K562 (cell line): ENCODE measurements around the gene GGA2. TPM values are rescaled to one million over a fixed set of nuclear protein-coding genes. Genes with fewer than 3 reads are reported as not detected.

Experiments used
- CBX8 ChIP-seq: fragments of 200-600 bp; sonication (generic); IDR thresholded peaks from 2 replicates; pipeline ENCODE4 v1.6.1; 2012; ENCODE audit warnings: borderline replicate concordance, mixed run types, low read depth, mild to moderate bottlenecking, moderate library complexity, mixed read lengths, low read length, control low read depth, inconsistent platforms; ENCODE audit not compliant: poor library complexity, severe bottlenecking; ENCODE audit errors: extremely low read depth
- HMG20A ChIP-seq: fragments of 450-650 bp; formaldehyde crosslinking; conservative IDR thresholded peaks from 2 replicates; pipeline ENCODE4 v1.4.0; 2020; ENCODE audit warnings: mild to moderate bottlenecking, mixed read lengths
- ID3 ChIP-seq, 2 experiments: fragments of 250-450 bp in 1 of 2; fragments of 450-650 bp in 1 of 2; sonication (Bioruptor Pico) in 1 of 2; IDR thresholded peaks; 2 replicates each; pipeline versions ENCODE4 v1.6.1 to v1.8.0; 2016 to 2021; ENCODE audit warnings: mild to moderate bottlenecking in 2 of 2, moderate library complexity in 2 of 2, missing compliant biosample characterization in 1 of 2, missing genetic modification characterization in 1 of 2
- KAT2B ChIP-seq: IDR thresholded peaks from one replicate; pipeline ENCODE4 v1.6.1; 2012; ENCODE audit warnings: low read depth, mild to moderate bottlenecking, control low read depth, inconsistent platforms, low read length, moderate library complexity
- NEUROD1 ChIP-seq: fragments of 150-350 bp; IDR thresholded peaks from 2 replicates; pipeline ENCODE4 v1.6.1; 2014; ENCODE audit warnings: borderline replicate concordance, low read length, low read depth; ENCODE audit not compliant: partially characterized antibody
- PURB ChIP-seq: sonication (generic); formaldehyde crosslinking; IDR thresholded peaks from 2 replicates; pipeline ENCODE4 v1.9.0; 2021; ENCODE audit warnings: low read depth, mild to moderate bottlenecking, missing genetic modification reagents
- STAT5A ChIP-seq: IDR thresholded peaks from 2 replicates; pipeline ENCODE4 v1.6.1; 2012; ENCODE audit warnings: low read length, inconsistent platforms, borderline replicate concordance
- ZNF12 ChIP-seq: sonication (generic); formaldehyde crosslinking; IDR thresholded peaks from 2 replicates; pipeline ENCODE4 v1.4.0; 2020; ENCODE audit warnings: mild to moderate bottlenecking, missing genetic modification reagents
- ZNF436 ChIP-seq: fragments of 250-450, 450-650 bp; sonication (Bioruptor Pico); formaldehyde crosslinking; IDR thresholded peaks from 2 replicates; pipeline ENCODE4 v1.7.0; 2020; ENCODE audit warnings: mild to moderate bottlenecking
- polyA plus RNA-seq, 8 experiments: library from polyadenylated mRNA; depleted of rRNA in 4 of 8; stranded (reverse) in 5 of 8; unstranded in 3 of 8; fragments of >200 nt; fragmentation: Nextera tagmentation in 2 of 8; fragmentation: Illumina TruSeq in 1 of 8; extraction: Ambion mirVana in 2 of 8; extraction: Trizol in 1 of 8; gene quantifications; 2 replicates each; pipeline versions ENCODE4 v1.2.1 to v1.2.3, GENCODE V29; 2011 to 2014; ENCODE audit warnings: inconsistent platforms in 1 of 8, missing spikeins in 1 of 8
- total RNA-seq, 7 experiments: library from RNA; depleted of rRNA in 6 of 7; stranded (reverse); fragments of >200 nt in 6 of 7; fragmentation: Illumina TruSeq in 2 of 7; extraction: Trizol in 2 of 7; gene quantifications; 2 replicates each; pipeline versions ENCODE4 v1.2.1 to v1.2.3, GENCODE V29; 2011 to 2021; ENCODE audit warnings: low replicate concordance in 1 of 7
- TF ChIP-seq, protein P1 (sequence below): fragments of 200-600 bp; sonication (generic); IDR thresholded peaks from one replicate; pipeline ENCODE4 v1.6.1; 2012; ENCODE audit warnings: mild to moderate bottlenecking, low read depth, low read length, inconsistent platforms
- TF ChIP-seq, protein P2 (sequence below): IDR thresholded peaks from 2 replicates; pipeline ENCODE4 v1.6.1; 2011; ENCODE audit warnings: borderline replicate concordance, low read depth, mild to moderate bottlenecking, moderate library complexity, low read length; ENCODE audit not compliant: insufficient read depth, poor library complexity, severe bottlenecking

Gene GGA2
- total and polyA plus RNA-seq, 9 of the 15 experiments (the other 6 are each of a cell fraction or from before 2014, with no cell fraction given), result 11.9 to 133 (median 66.3) TPM

DNA sequence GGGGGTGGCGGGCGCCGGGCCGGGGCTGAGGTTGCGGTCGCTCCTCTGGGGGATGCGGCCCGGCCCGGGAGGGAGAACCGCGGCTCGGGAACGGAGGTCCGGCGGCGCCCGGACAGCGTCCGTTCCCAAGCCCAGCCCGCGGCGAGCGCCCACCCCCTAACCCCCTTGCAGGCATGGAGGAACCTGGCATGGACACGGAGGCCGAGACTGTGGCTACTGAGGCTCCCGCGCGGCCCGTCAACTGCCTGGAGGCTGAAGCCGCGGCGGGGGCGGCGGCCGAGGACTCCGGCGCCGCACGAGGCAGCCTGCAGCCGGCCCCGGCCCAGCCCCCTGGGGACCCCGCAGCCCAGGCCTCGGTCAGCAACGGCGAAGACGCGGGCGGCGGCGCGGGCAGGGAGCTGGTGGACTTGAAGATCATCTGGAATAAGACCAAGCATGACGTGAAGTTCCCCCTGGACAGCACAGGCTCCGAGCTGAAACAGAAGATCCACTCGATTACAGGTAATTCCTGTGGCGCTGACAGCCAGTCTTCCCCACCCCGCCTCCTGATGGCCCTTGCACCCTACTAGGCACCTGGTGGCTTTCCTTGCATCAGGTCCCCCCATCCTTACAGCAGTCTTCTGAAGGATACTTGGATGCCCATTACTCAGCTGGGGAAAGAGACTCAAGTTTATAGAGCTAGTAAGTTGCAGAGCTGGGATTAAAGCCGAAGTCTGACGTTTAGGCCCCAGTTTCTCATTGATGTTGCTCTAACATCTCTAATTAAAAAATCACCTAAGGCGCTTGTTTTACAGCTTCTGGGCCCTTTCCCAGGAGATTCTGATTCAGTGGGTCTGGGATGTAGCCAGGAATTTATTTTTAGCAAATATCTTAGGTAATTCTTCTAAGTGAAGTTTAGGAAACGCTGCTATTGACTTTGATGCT is 47.7 kb upstream of the GGA2 start (continued):
- TF ChIP-seq NEUROD1, result no peak
- TF ChIP-seq STAT5A, result no peak
- no peak for TF ChIP-seq ID3 (CRISPR knock-in tag; IDR thresholded peaks at IDR 0.05)
- TF ChIP-seq ID3 (tag; IDR thresholded peaks at IDR 0.05), result no peak
- TF ChIP-seq HMG20A, result no peak
- no peak for TF ChIP-seq KAT2B
- no peak for TF ChIP-seq CBX8
- TF ChIP-seq ZNF12 (CRISPR knock-in tag), result no peak
- TF ChIP-seq, protein P1, sequence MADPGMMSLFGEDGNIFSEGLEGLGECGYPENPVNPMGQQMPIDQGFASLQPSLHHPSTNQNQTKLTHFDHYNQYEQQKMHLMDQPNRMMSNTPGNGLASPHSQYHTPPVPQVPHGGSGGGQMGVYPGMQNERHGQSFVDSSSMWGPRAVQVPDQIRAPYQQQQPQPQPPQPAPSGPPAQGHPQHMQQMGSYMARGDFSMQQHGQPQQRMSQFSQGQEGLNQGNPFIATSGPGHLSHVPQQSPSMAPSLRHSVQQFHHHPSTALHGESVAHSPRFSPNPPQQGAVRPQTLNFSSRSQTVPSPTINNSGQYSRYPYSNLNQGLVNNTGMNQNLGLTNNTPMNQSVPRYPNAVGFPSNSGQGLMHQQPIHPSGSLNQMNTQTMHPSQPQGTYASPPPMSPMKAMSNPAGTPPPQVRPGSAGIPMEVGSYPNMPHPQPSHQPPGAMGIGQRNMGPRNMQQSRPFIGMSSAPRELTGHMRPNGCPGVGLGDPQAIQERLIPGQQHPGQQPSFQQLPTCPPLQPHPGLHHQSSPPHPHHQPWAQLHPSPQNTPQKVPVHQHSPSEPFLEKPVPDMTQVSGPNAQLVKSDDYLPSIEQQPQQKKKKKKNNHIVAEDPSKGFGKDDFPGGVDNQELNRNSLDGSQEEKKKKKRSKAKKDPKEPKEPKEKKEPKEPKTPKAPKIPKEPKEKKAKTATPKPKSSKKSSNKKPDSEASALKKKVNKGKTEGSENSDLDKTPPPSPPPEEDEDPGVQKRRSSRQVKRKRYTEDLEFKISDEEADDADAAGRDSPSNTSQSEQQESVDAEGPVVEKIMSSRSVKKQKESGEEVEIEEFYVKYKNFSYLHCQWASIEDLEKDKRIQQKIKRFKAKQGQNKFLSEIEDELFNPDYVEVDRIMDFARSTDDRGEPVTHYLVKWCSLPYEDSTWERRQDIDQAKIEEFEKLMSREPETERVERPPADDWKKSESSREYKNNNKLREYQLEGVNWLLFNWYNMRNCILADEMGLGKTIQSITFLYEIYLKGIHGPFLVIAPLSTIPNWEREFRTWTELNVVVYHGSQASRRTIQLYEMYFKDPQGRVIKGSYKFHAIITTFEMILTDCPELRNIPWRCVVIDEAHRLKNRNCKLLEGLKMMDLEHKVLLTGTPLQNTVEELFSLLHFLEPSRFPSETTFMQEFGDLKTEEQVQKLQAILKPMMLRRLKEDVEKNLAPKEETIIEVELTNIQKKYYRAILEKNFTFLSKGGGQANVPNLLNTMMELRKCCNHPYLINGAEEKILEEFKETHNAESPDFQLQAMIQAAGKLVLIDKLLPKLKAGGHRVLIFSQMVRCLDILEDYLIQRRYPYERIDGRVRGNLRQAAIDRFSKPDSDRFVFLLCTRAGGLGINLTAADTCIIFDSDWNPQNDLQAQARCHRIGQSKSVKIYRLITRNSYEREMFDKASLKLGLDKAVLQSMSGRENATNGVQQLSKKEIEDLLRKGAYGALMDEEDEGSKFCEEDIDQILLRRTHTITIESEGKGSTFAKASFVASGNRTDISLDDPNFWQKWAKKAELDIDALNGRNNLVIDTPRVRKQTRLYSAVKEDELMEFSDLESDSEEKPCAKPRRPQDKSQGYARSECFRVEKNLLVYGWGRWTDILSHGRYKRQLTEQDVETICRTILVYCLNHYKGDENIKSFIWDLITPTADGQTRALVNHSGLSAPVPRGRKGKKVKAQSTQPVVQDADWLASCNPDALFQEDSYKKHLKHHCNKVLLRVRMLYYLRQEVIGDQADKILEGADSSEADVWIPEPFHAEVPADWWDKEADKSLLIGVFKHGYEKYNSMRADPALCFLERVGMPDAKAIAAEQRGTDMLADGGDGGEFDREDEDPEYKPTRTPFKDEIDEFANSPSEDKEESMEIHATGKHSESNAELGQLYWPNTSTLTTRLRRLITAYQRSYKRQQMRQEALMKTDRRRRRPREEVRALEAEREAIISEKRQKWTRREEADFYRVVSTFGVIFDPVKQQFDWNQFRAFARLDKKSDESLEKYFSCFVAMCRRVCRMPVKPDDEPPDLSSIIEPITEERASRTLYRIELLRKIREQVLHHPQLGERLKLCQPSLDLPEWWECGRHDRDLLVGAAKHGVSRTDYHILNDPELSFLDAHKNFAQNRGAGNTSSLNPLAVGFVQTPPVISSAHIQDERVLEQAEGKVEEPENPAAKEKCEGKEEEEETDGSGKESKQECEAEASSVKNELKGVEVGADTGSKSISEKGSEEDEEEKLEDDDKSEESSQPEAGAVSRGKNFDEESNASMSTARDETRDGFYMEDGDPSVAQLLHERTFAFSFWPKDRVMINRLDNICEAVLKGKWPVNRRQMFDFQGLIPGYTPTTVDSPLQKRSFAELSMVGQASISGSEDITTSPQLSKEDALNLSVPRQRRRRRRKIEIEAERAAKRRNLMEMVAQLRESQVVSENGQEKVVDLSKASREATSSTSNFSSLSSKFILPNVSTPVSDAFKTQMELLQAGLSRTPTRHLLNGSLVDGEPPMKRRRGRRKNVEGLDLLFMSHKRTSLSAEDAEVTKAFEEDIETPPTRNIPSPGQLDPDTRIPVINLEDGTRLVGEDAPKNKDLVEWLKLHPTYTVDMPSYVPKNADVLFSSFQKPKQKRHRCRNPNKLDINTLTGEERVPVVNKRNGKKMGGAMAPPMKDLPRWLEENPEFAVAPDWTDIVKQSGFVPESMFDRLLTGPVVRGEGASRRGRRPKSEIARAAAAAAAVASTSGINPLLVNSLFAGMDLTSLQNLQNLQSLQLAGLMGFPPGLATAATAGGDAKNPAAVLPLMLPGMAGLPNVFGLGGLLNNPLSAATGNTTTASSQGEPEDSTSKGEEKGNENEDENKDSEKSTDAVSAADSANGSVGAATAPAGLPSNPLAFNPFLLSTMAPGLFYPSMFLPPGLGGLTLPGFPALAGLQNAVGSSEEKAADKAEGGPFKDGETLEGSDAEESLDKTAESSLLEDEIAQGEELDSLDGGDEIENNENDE, result no peak
- TF ChIP-seq, protein P2, sequence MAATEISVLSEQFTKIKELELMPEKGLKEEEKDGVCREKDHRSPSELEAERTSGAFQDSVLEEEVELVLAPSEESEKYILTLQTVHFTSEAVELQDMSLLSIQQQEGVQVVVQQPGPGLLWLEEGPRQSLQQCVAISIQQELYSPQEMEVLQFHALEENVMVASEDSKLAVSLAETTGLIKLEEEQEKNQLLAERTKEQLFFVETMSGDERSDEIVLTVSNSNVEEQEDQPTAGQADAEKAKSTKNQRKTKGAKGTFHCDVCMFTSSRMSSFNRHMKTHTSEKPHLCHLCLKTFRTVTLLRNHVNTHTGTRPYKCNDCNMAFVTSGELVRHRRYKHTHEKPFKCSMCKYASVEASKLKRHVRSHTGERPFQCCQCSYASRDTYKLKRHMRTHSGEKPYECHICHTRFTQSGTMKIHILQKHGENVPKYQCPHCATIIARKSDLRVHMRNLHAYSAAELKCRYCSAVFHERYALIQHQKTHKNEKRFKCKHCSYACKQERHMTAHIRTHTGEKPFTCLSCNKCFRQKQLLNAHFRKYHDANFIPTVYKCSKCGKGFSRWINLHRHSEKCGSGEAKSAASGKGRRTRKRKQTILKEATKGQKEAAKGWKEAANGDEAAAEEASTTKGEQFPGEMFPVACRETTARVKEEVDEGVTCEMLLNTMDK, result no peak
- no peak for TF ChIP-seq PURB
- no peak for TF ChIP-seq ZNF436 (CRISPR knock-in tag)
